Anterior cingulate cortex (tissue), 58 donors: ENCODE data around the gene SASH3.

ENCODE experiments used
- DNase-seq, 58 donors: peaks; one replicate each; lab custom pipeline; 2025; lab: John Stamatoyannopoulos, UW

The SASH3 gene

GRCh38 chrX:129843459-129844306 is 63.9 kb downstream of the SASH3 start, which contains the start of gene ZDHHC9:
Gene ZDHHC9, minus strand, starts transcription at chrX:129843886. Its CDS starts 1,941 bp downstream, at chrX:129841945.
- DNase-seq = peak; percentile 19 to 92 (median 82)
